A549 (cell line): ENCODE data around the gene PRKCE.

Source experiments
- CBX8 ChIP-seq: fragments of 200-600 bp; sonication (generic); IDR thresholded peaks from 2 replicates; pipeline ENCODE4 v1.6.1; 2016
- JUNB ChIP-seq: fragments of >200 bp; sonication (Bioruptor Twin); formaldehyde crosslinking; IDR thresholded peaks from 2 replicates; pipeline ENCODE4 v1.6.1; 2016
- MAZ ChIP-seq: fragments of 150-350 bp; IDR thresholded peaks from 2 replicates; pipeline ENCODE4 v1.6.1; 2014; ENCODE audit warnings: antibody characterized with exemption, low read depth, low read length, borderline replicate concordance
- TFCP2L1 ChIP-seq: fragments of 250-450 bp; sonication (Bioruptor Pico); IDR thresholded peaks from 2 replicates; pipeline ENCODE4 v1.5.0; 2021; ENCODE audit warnings: mild to moderate bottlenecking
- TF ChIP-seq, protein P1 (sequence below): fragments of 200-600 bp; sonication (generic); IDR thresholded peaks from 2 replicates; pipeline ENCODE4 v1.6.1; 2016; ENCODE audit warnings: antibody characterized with exemption, mild to moderate bottlenecking, moderate library complexity
- TF ChIP-seq, protein P2 (sequence below): fragments of >200 bp; sonication (Bioruptor Twin); formaldehyde crosslinking; IDR thresholded peaks from 3 replicates; pipeline ENCODE4 v1.5.1; 2016
- TF ChIP-seq, protein P3 (sequence below): fragments of 450-650 bp; IDR thresholded peaks from 2 replicates; pipeline ENCODE4 v1.6.1; 2014; ENCODE audit warnings: antibody characterized with exemption
- TF ChIP-seq, protein P4 (sequence below): IDR thresholded peaks from 2 replicates; pipeline ENCODE4 v1.6.1; 2012

DNA sequence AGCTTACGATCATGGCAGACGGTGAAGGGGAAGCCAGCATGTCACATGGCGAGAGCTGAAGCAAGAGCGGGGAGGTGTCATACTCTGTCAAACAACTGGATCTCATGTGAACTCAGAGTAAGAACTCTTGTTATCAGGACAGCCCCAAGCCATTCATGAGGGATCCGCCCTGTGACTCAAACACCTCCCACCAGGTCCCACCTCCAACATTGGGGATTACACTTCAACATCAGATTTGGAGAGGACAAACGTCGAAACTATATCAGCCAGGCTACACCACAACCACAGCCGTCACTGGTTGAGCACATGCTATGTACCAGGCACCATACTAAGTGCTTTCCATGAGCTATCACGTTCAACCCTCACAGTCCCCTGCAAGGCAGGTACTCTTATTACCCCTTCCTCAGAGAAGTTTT is 293.8 kb downstream of the PRKCE start:
- TF ChIP-seq, protein P1, sequence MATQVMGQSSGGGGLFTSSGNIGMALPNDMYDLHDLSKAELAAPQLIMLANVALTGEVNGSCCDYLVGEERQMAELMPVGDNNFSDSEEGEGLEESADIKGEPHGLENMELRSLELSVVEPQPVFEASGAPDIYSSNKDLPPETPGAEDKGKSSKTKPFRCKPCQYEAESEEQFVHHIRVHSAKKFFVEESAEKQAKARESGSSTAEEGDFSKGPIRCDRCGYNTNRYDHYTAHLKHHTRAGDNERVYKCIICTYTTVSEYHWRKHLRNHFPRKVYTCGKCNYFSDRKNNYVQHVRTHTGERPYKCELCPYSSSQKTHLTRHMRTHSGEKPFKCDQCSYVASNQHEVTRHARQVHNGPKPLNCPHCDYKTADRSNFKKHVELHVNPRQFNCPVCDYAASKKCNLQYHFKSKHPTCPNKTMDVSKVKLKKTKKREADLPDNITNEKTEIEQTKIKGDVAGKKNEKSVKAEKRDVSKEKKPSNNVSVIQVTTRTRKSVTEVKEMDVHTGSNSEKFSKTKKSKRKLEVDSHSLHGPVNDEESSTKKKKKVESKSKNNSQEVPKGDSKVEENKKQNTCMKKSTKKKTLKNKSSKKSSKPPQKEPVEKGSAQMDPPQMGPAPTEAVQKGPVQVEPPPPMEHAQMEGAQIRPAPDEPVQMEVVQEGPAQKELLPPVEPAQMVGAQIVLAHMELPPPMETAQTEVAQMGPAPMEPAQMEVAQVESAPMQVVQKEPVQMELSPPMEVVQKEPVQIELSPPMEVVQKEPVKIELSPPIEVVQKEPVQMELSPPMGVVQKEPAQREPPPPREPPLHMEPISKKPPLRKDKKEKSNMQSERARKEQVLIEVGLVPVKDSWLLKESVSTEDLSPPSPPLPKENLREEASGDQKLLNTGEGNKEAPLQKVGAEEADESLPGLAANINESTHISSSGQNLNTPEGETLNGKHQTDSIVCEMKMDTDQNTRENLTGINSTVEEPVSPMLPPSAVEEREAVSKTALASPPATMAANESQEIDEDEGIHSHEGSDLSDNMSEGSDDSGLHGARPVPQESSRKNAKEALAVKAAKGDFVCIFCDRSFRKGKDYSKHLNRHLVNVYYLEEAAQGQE, result no peak
- TF ChIP-seq, protein P2, sequence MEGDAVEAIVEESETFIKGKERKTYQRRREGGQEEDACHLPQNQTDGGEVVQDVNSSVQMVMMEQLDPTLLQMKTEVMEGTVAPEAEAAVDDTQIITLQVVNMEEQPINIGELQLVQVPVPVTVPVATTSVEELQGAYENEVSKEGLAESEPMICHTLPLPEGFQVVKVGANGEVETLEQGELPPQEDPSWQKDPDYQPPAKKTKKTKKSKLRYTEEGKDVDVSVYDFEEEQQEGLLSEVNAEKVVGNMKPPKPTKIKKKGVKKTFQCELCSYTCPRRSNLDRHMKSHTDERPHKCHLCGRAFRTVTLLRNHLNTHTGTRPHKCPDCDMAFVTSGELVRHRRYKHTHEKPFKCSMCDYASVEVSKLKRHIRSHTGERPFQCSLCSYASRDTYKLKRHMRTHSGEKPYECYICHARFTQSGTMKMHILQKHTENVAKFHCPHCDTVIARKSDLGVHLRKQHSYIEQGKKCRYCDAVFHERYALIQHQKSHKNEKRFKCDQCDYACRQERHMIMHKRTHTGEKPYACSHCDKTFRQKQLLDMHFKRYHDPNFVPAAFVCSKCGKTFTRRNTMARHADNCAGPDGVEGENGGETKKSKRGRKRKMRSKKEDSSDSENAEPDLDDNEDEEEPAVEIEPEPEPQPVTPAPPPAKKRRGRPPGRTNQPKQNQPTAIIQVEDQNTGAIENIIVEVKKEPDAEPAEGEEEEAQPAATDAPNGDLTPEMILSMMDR, result no peak
- TF ChIP-seq TFCP2L1 (CRISPR knock-in tag), result no peak
- TF ChIP-seq, protein P3, sequence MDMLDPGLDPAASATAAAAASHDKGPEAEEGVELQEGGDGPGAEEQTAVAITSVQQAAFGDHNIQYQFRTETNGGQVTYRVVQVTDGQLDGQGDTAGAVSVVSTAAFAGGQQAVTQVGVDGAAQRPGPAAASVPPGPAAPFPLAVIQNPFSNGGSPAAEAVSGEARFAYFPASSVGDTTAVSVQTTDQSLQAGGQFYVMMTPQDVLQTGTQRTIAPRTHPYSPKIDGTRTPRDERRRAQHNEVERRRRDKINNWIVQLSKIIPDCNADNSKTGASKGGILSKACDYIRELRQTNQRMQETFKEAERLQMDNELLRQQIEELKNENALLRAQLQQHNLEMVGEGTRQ, result no peak
- TF ChIP-seq MAZ, result no peak
- no peak for TF ChIP-seq CBX8
- TF ChIP-seq JUNB, result no peak
- TF ChIP-seq, protein P4, sequence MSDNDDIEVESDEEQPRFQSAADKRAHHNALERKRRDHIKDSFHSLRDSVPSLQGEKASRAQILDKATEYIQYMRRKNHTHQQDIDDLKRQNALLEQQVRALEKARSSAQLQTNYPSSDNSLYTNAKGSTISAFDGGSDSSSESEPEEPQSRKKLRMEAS, result no peak
